ENCODE results near the gene ADGRB2.
"Not testable (repeated sequence)": the region's sequence is repeated elsewhere in the genome, so short reads cannot be mapped to it uniquely, and the experiment has no call there.

The ADGRB2 gene

GRCh38 chr1:31725134-31725533, 39.0 kb downstream of the ADGRB2 start:
- DNase-seq, result no peak

DNA sequence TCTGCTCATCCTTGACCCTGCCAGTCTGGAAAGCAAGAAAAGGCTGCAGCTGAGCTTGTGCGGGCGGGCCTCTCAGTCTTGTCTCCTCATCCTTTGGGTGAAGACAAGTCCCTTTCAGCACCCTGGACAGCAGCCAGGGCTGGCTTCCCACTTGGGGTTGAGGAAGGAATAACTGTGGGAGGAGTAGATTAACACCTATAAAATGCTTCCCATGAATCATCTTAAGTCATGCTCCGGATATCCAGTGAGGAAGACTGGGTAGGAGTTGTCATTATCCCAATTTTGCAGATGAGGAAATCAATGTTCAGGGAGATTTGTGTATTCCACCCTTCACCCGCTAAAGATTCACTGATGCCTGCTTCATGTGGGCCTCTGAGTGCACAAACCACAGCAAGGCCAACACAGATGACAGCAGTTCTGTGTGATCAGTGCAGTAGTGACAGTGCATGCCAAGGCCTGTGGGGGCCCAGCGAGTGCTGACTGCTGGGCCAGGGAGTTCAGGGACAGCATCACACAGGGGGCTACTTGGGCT, 40.2 kb downstream of the ADGRB2 start:
- peak; percentile 67 for DNase-seq

DNA sequence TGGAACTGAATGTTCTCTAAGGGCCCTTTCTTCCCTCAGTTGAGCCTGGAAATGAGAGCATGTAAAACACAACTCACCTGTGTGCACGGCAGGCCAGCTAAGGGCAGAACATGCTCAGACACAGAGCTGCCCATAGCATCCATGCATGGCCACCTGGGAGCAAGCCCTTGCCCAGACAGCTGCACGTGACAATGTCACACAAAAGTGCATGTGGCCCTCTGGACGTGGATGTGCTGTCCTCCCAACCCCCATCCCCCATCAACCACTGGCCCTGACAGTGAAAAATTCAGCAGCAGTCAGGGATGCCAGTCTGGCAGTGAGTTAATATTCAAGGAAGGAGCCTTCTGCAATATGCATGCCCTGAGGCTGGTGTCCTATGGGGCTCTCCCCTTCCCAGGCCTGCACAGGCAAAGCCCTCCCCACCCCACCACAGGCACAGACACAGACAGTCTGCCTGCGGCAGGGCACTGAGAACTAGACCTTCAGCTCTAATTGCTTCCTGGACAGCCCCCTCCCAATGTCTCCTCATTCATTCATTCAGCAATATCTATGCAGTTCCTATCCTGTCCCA, 45.7 kb downstream of the ADGRB2 start:
- DNase-seq, result no peak

- DNase-seq, result no peak
These were observed 46.8 kb downstream of the ADGRB2 start for GRCh38 chr1:31717341-31717740.

- no peak for DNase-seq
These were observed 48.3 kb downstream of the ADGRB2 start for GRCh38 chr1:31715873-31716220.

DNA sequence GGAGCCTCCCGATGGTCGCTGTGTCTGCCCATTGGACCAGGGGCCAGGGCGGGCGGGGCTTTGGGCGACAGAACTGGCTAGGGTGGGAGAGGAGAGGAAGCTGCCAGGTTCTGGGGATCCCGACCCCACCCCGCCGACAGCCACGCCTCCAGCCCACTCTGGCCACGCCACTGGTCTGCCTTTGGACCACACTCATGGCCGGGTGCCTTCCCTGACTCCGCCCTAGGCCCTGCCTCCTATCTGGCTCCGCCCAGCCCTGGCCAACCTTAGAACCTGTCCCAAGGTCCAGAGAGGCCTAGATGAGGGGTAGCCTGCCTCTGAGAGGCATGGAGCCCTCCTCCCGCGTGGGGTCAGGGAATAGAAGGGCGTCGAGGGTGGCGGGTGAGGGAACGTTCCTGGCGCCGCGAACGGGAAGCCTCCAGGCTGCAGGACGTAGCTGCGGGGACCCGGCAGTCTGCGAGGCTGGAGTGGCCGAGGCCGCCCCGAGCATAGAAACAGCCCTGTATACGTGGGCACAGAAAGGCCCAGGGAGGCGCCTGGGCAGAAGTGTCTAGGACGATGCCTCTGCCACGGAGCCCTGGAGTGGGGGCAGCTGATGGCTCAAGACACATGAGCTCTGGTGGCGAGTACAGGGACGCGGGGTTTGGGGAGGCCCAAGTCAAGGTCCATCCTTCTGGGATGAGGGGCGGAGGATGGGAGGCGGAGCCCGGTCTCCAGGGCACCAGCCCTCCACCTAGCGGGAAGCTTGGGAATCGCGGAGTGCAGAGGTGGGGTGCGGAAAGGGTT, 48.9 kb downstream of the ADGRB2 start:
- peak; percentile 98 for DNase-seq

DNA sequence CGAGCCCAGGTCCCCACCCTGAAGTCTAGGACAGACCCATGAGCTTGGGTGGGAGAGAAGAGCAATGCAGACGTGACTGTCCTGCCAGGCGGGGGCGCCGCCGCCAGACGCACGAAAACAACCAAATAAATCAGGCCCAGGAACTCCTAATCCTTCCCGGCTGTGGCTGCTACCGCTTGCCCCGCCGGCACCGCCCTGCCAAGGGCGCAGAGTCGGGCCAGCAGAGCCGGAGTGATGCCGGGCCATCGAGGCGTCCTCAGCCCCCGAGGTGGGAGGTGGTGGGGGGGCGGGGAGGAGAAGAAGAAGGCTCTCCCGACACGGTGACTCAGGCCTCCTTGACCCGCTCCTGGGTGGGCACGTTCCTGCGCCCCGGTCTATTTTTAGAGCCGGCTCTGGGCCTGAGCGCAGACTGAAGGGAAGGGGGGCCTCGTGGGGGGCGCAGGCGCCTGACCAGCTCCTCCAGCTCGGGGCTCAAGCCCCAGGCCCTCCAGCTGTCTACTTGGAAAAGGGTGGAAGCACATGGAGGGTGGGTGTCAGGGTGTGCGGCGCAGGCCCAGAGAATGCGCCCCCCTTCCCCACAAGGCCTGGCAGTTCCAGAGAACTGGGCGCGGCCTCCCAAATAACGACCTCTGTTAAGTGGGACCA, 49.6 kb downstream of the ADGRB2 start:
- peak; percentile 92 for DNase-seq

DNA sequence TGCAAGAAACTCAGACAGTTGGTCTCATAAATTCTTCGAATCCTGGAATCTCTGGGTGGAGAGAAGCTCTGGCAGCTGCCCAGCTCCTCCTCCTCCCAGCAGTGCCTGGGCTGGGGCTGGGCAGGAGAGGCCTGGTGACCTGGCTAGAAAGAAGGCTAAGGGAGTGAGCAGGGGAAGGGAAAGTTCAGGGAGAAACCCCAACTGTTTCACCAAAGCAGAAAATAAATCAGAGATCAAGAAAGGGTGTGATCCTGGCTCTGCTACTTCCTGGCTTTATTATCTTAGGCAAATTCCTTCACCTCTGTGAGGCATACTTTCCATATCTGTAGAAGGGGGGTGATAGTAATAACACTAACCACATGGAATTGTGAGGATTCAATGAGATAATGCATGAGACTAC, 51.5 kb downstream of the ADGRB2 start:
- peak; percentile 77 for DNase-seq

DNA sequence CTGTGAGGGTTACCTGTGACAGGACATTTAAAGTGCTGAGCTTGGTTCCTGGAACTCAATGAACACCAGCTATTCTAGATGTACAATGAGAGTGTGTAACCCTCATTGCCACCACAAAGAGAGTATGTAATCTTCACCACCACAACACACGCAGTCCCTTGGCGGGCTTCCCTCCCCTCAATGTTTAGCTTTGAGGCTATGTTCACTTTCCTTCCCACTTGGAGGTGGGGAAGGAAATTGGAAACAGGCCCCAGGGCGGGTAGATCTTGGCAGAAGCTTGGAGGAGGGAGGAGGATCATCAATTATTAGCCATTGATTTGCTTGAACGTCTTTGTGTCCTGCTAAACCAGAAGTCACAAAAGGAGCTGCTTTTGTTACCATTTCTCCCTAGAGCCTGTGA, 52.1 kb downstream of the ADGRB2 start:
- DNase-seq, result peak; percentile 76

- DNase-seq, result no peak
These were observed 55.8 kb downstream of the ADGRB2 start for GRCh38 chr1:31708324-31708723.

DNA sequence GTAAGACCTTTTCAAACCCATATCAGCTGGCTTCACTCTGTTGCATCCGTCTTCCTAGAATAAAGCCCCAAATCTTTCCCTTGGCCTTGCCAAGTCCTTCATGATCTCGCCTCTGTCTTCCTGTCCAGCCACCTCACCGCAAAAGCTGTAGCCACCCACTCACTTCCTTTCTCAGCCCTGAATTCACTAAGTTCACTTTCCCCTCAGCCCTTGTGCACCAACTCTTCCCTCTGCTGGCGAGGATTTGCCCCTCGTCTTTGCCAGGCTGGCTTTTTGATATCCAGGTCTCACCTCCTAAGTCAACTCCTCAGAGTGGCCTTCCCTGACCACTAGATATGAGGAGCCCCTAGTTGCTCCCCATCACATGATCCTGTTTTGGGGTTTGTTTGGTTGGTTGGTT, 56.4 kb downstream of the ADGRB2 start:
- DNase-seq, result no peak

DNA sequence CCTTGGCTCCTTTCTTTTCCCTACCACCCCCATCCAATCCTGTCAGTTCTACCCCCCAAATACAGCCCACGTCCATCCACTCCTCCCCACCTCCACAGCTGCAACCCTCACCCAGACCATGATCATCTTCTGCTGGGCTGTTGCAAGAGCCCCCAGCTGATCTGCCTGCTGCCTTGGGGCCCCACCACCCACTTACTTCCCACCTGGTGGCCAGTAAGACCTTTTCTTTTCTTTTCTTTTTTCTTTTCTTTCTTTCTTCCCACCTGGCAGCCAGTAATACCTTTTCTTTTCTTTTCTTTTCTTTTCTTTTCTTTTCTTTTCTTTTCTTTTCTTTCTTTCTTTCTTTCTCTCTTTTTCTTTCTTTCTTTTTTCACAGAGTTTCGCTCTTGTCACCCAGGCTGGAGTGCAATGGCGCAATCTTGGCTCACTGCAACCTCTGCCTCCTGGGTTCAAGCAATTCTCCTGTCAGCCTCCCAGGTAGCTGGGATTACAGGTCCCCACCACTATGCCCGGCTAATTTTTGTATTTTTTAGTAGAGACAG, 57.0 kb downstream of the ADGRB2 start:
- not testable (repeated sequence) for DNase-seq

DNA sequence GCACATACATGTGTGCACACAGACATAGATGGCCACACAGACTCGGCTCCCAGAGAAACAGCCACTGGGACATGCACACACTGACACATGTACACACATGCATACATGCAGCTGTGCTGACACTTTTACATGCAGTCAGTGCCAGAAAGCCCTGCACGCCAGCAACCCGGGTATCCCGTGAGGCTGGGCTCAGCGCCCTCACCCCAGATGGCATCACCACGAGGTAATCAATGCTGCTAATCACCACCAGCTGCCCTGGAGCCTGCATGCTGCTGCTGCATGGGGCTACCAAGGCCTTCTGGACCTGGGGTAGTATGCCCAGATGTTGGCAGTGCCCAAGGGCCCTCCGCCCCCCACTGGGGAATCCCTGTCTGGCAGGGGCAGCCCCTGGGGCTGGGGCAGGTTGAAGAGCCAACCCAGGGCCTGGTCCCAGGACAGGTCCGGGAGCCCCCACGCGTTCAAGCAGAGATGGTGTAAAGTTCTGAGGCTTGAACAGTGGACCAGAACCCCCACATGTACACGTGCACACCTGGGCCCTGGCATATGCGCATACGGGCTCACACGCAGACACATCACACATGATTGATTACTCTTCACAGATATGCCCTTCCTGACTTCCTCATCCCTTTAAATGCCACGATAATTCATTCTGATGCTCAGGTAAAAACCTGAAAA, 57.6 kb downstream of the ADGRB2 start:
- no peak for DNase-seq

- DNase-seq, result peak; percentile 90
These were observed 58.9 kb downstream of the ADGRB2 start for GRCh38 chr1:31705080-31705866.

- DNase-seq, result peak; percentile 96
These were observed 59.7 kb downstream of the ADGRB2 start for GRCh38 chr1:31704271-31705079.

DNA sequence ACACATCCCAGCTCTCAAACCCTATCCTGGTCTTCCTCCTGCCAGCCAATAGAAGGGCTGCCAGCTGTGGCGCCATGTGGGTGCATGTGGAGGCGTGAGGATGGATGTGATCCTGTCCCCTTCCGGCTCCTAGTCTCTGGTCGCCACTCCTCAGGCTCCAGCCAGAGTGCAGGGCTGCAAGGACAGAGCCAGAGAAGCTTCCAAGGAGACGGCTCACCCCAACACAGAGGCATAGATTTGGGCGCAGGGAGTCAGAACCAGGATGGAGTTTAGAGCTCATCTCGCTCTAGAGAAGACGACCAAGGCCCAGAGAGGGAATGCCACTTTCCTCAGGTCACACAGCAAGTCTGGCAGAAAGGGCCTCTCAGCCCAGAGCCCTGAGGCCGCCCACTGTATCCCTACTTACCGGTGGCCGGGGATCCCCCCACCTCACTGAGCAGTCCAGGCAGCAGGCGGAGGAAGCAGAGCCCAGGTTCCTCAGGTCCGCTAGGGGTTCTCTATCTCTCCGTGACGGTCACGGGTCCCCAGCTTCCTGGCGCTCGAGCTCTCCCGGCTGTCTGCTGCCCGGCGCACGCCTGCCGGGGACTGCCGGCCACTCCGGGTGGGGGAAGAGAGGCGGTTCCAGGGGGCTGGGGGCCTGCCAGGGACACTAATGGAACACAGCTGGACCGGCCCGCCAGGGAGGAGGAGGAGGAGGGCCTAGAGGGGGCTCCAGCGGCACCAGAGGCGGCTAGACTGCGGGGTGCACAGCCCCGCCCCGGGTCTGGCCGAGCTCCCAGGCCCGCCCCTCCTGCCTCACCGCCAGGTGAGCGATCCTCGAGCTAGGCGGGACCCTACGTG, 60.5 kb downstream of the ADGRB2 start, which contains the start of gene COL16A1:
Gene COL16A1 (minus strand): TSS at position 587 of the 840 bp plus-strand sequence. CDS start 1,824 bp downstream, outside the sequence.
- DNase-seq, result no peak

DNA sequence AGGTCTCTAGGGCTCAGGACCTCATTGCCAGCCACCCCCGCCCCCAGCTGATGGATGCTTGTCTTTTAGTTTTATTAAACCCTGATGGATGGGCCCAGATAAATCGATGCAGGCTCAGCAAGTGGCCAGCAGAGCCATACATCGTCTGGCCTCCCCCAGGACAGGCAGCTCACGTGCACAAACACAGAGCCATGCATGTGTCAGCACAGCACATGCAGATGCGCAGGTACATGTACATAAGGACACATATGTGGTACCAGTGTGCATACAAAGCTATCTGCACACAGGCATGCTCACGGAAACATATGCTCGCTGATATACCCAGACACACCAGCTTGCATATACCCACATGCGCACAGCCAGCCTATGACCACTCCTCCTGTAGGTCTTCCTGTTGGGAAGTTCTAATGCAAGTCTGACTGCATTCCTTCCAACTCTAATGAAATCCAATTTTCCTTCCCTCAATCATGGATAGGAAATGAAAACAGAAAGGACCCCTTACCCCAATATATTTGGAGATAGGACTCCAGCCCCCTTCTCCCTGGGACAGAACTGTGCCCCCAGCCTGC, 61.2 kb downstream of the ADGRB2 start:
- DNase-seq, result no peak

DNA sequence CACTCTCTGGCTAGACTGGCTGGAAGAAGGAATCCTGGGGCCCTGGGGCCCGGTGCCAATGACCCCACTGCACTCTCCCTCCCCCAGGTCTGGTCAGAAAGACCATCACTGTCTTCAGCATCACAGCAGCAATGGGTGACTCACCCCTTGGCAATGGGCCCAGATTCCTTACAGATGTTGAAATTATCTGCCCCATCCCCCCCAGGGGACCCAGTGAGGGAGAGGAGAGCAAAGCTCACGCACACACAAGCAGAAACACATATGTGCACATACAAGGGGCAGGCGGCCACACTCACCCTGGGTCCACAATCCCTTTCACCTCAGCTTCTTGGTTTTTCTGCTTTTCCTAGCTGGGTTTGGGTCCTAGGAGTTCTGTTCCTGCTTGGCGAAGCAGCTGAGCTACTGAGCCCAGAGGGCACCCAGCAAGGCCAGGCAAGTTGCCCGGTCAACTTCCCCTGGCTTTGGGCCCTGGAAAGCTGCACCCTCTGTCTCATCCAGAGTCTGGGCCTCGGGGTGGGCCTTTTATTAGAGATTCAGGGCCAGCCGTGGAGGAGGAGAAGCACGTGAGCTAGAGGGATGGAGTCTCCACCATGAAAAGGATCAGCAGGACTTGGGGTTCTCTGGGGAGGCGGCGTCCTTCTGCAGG, 62.9 kb downstream of the ADGRB2 start:
- peak; percentile 91 for DNase-seq

DNA sequence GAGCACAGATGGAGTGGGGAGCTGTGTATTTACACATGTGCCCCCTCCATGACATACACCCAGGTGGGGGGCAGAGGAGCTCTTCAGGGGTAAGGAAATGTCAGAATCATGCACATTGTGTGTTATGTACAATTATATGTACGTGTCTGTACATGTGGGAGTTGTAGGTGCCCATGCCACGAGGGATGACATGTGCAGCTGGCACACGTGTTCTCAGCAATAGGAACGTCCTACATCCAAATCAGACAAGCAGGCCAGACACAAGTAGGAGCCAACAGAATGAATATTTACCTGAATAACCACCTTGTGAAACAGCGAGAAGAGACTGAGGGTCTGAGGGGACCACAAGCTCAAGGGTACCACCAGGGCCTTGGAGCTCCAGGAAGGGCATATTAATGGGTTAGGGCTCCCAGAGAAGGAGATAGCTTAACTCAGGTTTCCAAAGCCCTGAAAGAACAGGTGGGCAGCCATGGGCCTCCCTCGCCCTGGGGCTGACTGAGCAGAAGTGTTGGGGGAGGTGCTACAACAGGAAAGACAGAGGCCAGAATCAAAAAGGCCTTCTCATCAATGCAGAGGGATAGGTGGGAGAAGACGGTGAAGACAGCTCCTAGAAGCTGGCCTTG, 63.6 kb downstream of the ADGRB2 start:
- DNase-seq, result no peak
